B cell (primary cell): ENCODE measurements around the gene TTLL10.

Experiments used
- EZH2 ChIP-seq: IDR thresholded peaks from 2 replicates; pipeline ENCODE4 v1.6.1; 2012; ENCODE audit warnings: borderline replicate concordance, low read depth, mild to moderate bottlenecking, moderate library complexity, low read length; ENCODE audit not compliant: insufficient read depth, poor library complexity, severe bottlenecking
- TF ChIP-seq, protein P1 (sequence below): fragments of 200-600 bp; IDR thresholded peaks from one replicate; pipeline ENCODE4 v1.8.0; 2022; ENCODE audit warnings: antibody characterized with exemption, mild to moderate bottlenecking

DNA sequence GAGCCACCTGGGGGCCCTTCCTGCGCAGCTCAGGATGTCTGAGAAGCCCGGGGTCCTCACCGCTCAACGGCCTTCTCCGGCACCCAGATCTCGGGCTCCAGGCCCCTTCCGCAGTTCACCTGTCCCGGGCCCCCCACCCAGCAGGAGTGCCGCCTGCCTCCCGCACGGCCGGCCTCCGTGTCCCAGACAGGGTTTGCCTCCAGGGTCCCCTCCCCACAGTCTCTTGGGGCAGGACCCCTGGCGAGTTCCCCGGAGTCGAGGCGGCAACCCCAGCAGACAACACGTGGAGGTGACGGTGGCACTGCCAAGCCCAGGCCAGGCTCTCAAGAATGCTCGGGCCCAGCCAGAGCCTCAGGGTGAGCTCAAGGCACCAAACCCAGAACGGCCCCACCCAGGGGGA lies 22.4 kb upstream of the TTLL10 start:
- TF ChIP-seq, protein P1, sequence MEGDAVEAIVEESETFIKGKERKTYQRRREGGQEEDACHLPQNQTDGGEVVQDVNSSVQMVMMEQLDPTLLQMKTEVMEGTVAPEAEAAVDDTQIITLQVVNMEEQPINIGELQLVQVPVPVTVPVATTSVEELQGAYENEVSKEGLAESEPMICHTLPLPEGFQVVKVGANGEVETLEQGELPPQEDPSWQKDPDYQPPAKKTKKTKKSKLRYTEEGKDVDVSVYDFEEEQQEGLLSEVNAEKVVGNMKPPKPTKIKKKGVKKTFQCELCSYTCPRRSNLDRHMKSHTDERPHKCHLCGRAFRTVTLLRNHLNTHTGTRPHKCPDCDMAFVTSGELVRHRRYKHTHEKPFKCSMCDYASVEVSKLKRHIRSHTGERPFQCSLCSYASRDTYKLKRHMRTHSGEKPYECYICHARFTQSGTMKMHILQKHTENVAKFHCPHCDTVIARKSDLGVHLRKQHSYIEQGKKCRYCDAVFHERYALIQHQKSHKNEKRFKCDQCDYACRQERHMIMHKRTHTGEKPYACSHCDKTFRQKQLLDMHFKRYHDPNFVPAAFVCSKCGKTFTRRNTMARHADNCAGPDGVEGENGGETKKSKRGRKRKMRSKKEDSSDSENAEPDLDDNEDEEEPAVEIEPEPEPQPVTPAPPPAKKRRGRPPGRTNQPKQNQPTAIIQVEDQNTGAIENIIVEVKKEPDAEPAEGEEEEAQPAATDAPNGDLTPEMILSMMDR: no peak
- TF ChIP-seq EZH2: no peak
